Activated naive CD4-positive, alpha-beta T cell treated with Interleukin-2 at 50 U/mL for 16 hours (primary cell): ENCODE data around the gene DDX21.
"Not testable (repeated sequence)": the region's sequence is repeated elsewhere in the genome, so short reads cannot be mapped to it uniquely, and the experiment has no call there.

Experiments
- DNase-seq: peaks from one replicate; pipeline ENCODE4 v3.0.0-alpha.2; 2020

DDX21 gene

DNA sequence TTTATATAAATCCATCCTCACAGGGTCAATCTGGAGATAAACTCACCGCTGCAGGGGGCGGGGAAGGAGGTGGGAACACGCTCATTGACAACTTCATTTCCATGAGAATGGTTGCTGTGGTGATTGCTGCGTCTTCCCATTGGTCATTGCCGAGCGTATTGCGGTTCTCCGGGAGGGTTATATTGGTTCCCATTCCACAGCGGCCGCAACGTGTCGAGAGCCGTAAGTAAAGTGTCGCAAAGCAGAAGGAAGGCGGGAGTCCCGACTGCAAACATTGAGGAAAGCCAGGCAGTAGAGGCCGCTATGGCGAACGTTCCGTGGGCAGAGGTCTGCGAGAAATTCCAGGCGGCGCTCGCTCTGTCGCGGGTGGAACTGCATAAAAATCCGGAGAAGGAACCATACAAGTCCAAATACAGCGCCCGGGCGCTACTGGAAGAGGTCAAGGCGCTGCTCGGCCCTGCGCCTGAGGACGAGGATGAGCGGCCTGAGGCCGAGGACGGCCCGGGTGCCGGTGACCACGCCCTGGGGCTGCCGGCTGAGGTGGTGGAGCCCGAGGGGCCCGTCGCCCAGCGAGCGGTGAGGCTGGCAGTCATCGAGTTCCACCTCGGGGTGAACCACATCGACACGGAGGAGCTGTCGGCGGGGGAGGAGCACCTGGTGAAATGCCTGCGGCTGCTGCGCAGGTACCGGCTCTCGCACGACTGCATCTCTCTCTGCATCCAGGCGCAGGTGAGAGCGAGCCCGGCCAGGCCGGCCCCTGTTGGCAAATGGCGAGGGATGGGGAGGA lies 32.8 kb downstream of the DDX21 start, which contains the start of gene KIFBP:
Gene KIFBP (plus strand): TSS at position 274 of the 787 bp plus-strand sequence. CDS start 30 bp downstream, at position 304.
- DNase-seq, result peak; percentile 81

DNA sequence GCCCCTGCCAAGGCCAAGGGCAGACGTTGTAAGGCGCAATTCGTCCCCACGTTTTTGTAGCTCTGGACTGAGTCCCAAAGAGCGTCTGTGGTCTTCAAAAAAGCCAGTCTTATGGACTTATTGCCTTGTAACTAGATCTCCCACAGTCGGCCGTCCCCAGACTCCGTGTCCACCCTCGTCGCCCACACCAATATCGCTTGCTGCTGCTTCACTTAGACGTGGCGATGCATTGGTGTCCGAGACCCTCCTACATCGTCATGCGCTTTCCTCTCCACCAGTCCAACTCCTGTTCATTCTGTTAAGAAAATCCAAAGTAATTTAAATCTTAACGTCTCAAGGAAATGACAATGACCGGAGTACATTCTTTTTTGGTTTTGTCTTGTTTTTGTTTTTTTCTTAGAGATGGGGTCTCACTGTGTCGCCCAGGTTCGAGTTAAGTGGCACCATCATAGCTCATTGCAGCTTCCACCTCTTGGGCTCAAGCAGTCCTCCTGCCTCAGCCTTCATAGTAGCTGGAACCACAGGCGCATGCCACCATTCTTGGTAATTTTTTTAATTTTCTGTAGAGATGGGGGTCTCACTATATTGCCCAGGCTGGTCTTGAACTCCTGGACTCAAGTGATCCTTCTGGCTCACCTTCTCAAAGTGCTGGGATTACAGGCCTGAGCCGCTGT lies 33.5 kb downstream of the DDX21 start:
- no peak for DNase-seq

DNA sequence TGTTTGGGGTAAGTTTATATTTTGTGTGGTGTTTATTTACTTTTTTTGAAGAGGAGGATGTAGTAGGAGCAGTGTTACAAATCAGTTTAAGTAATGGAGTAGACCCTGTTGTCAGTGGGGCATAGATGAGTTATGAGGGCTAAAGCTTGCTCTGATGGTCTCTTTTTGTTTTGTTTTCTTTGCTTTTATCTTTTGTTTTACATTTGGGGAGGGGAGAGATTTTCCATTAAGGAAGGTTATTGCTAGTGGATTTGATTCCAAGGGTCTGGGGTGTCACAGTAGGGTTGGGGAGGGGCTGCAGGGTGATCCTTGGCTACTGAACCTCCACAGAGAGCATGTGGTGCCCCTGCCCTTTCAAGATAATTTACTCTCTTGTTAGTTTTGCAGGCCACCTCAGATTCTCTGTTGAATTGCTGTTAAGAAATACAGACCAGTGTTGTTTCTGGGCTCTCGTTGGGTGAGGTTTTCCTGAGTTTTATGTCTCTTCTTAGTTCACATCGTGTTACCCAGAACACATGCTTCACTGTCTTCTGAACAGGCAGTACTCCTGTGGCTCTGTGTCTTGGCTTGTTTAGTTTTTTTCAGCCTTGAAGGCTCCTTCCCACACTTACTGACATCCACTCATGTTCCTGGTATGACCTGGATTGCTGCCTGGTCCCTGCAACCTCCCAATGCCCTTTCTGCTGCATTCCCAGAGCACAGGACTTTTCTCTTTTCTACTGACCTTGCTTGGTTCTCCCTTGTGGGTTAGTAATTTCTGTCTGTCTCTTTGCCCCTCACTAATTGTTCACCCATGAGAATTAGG lies 36.9 kb downstream of the DDX21 start:
- no peak for DNase-seq

DNA sequence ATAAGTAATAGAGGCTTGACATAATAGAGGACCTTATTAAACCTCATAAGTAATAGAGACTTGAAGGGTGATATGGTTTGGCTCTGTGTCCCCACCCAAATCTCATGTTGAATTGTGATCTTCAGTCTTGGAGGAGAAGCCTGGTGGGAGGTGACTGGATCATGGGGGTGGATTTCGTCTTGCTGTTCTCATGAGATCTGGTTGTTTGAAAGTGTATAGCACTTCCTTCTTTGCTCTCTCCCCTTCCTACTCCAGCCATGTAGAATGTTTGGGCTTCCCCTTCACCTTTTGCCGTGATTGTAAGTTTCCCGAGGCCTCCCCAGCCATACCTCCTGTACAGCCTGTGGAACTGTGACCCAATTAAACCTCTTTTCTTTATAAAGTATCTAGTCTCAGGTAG lies 41.2 kb downstream of the DDX21 start:
- no peak for DNase-seq

DNA sequence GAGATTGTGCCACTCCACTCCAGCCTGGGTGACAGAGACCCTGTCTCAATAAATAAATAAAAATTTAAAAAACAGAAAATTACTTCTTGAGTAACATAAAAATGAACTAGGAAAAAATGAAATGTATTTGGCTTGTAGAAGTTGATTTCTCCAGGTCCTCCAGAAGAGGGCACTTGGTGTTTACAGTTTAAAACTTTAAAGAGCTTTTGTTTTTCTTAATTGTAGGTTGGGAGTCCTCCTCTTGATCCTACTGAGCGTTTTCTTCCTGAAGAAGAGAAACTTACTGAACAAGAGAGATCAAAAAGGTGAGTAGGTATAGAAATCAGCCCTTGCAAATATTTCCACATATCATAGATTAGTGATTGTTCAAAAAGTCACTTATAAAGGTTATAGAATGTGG lies 48.9 kb downstream of the DDX21 start:
- no peak for DNase-seq

DNA sequence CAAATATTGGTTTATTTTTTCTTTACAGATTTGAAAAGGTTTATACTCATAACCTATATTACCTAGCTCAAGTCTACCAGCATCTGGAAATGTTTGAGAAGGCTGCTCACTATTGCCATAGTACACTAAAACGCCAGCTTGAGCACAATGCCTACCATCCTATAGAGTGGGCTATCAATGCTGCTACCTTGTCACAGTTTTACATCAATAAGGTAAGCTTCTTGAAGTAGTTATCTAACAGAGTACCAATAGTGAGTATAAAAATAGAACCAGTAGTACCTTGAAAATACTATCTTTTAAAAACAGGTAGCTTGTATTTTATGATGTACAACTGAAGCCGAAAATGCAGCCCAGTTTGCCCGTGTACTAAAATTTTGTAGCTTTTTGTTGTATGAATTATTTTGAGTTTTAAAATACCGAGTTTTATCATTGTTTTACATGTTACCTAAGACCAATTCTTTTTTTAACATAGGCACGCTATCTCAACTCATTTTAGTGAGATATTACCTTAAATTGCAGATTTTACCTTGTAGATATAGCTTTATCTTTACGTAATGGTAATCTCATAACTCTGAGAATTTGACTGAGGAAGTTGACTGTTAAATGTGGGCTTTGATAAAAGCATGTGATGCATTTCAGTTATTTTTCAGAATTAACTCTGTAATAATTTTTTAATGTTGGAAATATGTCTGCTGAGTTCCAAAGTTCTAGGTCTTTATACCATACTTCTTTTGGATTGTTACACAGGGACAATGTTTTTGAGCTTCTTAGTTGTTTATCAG lies 49.9 kb downstream of the DDX21 start:
- DNase-seq, result no peak

DNA sequence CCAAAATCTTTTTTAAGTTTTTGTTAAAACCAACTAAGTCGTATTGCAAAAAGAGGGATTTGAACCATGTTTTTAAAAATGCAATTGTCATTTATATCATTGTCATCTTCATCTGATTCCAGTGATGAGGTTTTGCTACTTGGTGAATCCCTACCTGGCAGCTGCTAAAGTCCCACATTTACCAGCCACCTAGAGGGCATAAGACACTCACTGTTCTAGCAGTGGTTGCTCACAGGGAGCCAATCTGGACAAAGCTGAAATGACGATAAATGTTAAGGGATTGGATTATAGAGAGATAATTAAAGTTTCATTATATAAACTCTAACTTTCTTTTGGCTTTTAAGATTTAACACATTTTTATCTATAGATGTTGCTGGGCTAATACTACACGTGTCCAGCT lies 51.3 kb downstream of the DDX21 start:
- no peak for DNase-seq

DNA sequence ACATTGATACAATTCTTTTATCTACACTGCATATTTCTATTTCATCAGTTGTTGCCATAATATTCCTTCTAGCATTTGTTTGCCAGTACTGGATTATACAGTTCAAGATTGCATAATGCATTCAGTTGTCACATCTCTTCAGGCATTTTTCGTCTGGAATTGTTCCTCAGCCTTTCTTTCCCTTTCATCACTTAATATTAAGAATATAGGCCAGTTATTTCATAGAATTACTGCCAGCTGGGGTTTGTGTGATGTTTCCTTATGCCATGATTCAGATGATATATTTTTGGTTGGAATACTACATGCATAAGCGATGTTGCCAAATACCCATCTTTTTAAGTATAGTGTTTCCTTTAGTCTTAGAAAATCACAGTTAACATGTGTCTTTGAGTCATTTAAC lies 53.4 kb downstream of the DDX21 start:
- DNase-seq, result no peak

DNA sequence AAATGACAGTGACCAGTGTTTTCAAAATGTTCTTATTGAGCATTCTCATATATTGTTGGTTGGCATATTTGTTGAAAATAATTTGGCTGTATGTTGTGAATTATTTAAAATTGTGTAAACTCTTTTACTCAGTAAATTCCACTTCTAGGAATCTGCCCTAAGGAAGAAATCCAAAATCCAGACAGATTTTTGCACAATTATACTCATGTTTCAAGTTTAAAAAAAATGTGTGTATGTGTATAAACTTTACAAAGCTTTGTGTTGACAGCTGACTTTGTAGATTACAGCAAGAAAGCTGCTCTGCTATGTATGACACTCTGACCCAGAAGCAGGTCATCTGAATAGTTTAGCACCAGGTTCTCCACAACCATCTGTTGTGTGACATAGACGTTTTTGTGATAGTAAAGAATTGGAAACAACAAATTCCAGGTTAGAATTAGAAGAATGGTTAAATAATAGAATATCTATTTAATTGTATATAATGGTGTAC lies 54.2 kb downstream of the DDX21 start:
- no peak for DNase-seq

DNA sequence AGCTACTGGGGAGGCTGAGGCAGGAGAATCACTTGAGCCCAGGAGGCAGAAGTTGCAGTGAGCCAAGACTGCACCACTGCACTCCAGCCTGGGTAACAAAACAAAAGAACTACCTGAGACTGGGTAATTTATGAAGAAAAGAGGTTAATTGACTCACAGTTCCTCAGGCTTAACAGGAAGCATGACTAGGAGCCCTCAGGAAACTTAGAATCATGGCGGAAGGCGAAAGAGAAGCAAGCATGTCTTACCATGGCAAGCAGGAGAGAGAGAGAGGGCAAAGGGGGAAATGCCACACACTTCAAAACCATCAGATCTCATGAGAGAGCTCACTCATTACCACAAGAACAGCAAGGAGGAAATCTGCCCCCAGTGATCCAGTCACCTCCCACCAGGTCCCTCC lies 56.8 kb downstream of the DDX21 start:
- not testable (repeated sequence) for DNase-seq

DNA sequence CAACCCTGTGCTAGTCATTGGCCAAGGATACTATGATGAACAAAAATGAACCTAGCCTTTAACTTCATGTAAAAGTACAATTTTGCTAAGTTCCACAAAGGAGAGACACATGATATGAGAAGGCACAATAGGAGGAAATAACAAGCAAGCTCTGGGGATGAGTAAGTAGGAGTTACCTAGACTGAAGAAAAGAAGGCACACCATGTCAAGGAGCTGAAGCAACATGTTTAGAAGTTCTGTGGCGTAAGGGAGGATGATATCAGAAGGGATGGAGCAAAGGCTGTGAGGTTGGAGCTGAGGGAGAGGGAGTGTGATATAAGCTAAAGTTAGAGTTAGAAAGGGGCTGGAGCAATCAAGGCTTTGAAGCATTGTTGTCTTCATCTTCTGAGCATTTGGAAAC lies 58.2 kb downstream of the DDX21 start:
- no peak for DNase-seq

DNA sequence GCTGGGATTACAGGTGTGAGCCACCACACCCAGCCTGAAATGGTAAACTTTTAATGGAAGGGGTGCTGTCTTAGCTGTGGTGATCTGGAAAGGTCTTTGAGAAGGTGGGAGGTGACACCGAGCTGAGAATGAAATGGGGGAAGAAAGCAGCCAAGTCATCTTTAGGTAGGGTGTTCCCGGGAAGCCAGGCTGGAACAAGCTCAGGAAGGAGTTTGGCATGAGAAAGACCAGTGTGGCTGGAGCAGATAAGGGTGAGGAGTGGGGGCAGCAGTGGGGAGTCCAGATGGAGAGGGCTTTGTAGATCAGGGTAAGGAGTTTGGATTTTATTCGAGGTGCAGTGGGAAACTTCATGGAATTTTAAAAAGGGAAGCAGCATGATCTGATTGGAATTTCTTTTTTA lies 62.6 kb downstream of the DDX21 start:
- DNase-seq, result no peak

DNA sequence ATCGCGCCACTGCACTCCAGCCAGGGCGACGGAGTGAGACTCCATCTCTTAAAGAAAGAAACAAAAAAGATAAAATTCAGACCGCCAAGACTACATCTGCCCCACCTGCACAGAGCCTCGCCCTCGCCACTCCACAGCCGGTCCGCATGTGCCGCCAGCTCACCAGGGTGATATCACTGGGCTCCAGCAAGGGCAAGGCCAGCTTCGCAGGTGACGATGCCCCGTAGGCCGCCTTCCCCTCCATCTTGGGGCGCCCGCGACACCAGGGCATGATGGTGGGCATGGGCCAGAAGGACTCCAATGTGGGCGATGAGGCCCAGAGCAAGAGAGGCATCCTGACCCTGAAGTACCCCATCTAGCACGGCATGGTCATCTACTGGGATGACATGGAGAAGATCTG lies 66.6 kb downstream of the DDX21 start:
- no peak for DNase-seq

DNA sequence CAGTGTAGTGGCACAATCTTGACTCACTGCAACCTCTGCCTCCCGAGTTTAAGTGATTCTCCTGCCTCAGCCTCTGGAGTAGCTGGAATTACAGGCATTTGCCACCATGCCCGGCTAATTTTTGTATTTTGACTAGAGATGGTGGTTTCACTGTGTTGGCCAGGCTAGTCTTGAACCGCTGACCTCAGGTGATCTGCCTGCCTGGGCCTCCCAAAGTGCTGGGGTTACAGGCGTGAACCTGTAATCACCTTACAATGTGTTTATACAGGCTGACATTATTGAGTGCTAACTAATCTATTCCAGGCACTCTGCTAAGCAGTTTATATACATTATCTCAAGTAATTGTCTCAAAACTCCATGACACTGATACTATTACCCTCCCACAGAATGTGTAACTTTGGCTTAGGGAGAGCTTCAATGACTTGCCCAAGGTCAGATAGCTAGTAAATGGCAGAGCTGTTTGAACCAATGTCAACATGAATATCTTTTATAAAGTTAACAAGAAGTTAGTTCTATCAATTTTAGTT lies 69.5 kb downstream of the DDX21 start:
- DNase-seq, result no peak

DNA sequence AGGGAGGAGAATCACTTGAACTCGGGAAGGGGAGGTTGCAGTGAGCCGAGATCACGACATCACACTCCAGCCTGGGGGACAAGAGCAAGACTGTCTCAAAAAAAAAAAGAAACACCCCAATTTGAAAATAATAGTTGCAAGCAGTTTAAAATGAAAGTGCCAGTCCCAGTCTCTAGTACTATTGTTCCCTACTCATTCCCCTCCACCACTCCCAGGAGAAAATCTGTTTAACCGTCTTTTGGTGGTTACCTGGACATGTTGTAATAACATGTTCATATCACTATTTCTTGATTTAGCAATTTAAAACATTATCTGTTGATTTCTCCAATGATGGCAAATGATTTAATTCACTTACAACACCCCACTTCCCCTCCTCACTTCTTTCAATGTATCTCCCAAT lies 77.3 kb downstream of the DDX21 start:
- DNase-seq, result no peak
